Activated naive CD4-positive, alpha-beta T cell treated with anti-CD3 and anti-CD28 coated beads, Interleukin-2, amount 50 U/mL, for 72 hours (primary cell): ENCODE measurements around the gene WDR18. TPM values are rescaled to one million over a fixed set of nuclear protein-coding genes. Genes with fewer than 3 reads are reported as not detected.

Experiments used
- ATAC-seq, 2 donors: fragments of 150-1000 bp; cut with Tn5 transposase; 2 replicates each; pipeline ENCODE4 v1.10.0; 2021; ENCODE audit warnings: mild to moderate bottlenecking in 2 of 2, moderate library complexity in 2 of 2
- DNase-seq, 2 donors: peaks; one replicate each; pipeline ENCODE4 v3.0.0; 2021 to 2022; ENCODE audit warnings: low spot score in 2 of 2
- H3K27ac Mint-ChIP-seq, 2 donors: one replicate each; pipeline ENCODE4 v1.8.0; 2022; ENCODE audit warnings: mild to moderate bottlenecking in 2 of 2, mixed read lengths in 2 of 2
- H3K36me3 Mint-ChIP-seq, 2 donors: one replicate each; pipeline ENCODE4 v1.8.0; 2022; ENCODE audit warnings: mixed read lengths in 2 of 2
- H3K9me3 Mint-ChIP-seq, 2 donors: one replicate each; pipeline ENCODE4 v1.8.0; 2022; ENCODE audit warnings: mixed read lengths in 2 of 2
- total RNA-seq, 2 donors: library from RNA; stranded (reverse); gene quantifications; one replicate each; pipeline ENCODE4 v1.2.3, GENCODE V29; 2022

Gene WDR18
- total RNA-seq, 2 donors from 2014 or later, result 55.5 to 83.8 TPM

GRCh38 chr19:993361-993830 lies 9.3 kb downstream of the WDR18 start:
- DNase-seq (no peak), ATAC-seq (no peak)
- no peaks in the 10 kb centered on the region for H3K9me3 Mint-ChIP-seq
- H3K27ac Mint-ChIP-seq, result no peak overlapping the region
- no peaks in the 10 kb centered on the region for H3K36me3 Mint-ChIP-seq

GRCh38 chr19:993831-994393 lies 9.8 kb downstream of the WDR18 start:
- no peak overlapping the region for H3K27ac Mint-ChIP-seq
- no peaks in the 10 kb centered on the region for H3K9me3 Mint-ChIP-seq
- H3K36me3 Mint-ChIP-seq, result no peaks in the 10 kb centered on the region
- no peak for ATAC-seq
- DNase-seq, result no peak

- Mint-ChIP-seq H3K36me3 (no peaks in the 10 kb centered on the region), H3K27ac (no peak overlapping the region), H3K9me3 (no peaks in the 10 kb centered on the region)
- ATAC-seq, result no peak
- DNase-seq, result no peak
Observed at GRCh38 chr19:994516-994915, 10.4 kb downstream of the WDR18 start.

GRCh38 chr19:995051-995827 lies 11.1 kb downstream of the WDR18 start:
- no peak for ATAC-seq
- Mint-ChIP-seq H3K9me3 (no peaks in the 10 kb centered on the region), H3K27ac (no peak overlapping the region), H3K36me3 (no peaks in the 10 kb centered on the region)
- DNase-seq, result no peak

GRCh38 chr19:996051-996838 lies 12.1 kb downstream of the WDR18 start:
- H3K9me3 Mint-ChIP-seq, result no peaks in the 10 kb centered on the region
- H3K36me3 Mint-ChIP-seq, result no peaks in the 10 kb centered on the region
- ATAC-seq (peak; percentile 38 to 68), DNase-seq (peak in 1 of 2 donors; percentile 54)
- no peak overlapping the region for H3K27ac Mint-ChIP-seq

GRCh38 chr19:998064-998463 lies 13.9 kb downstream of the WDR18 start:
- ATAC-seq (no peak), DNase-seq (no peak)
- Mint-ChIP-seq H3K27ac (no peak overlapping the region), H3K36me3 (no peaks in the 10 kb centered on the region), H3K9me3 (no peaks in the 10 kb centered on the region)

GRCh38 chr19:999379-999719 lies 15.2 kb downstream of the WDR18 start:
- Mint-ChIP-seq H3K9me3 (no peaks in the 10 kb centered on the region), H3K27ac (no peak overlapping the region), H3K36me3 (no peaks in the 10 kb centered on the region)
- ATAC-seq (no peak), DNase-seq (no peak)

GRCh38 chr19:1000095-1000494 lies 15.9 kb downstream of the WDR18 start, which contains the start of gene GRIN3B:
GRIN3B (plus strand) TSS chr19:1000419; CDS start chr19:1000438, 19 bp downstream.
- Mint-ChIP-seq H3K27ac (no peak within 1 kb of the TSS), H3K36me3 (no peaks in the 10 kb centered on the region), H3K9me3 (no peaks in the 10 kb centered on the region)
- ATAC-seq (peak; percentile 50 to 64), DNase-seq (peak in 1 of 2 donors; percentile 73)

GRCh38 chr19:1000591-1001537 lies 16.7 kb downstream of the WDR18 start:
- DNase-seq (no peak), ATAC-seq (no peak)
- Mint-ChIP-seq H3K27ac (no peak overlapping the region), H3K36me3 (no peaks in the 10 kb centered on the region), H3K9me3 (no peaks in the 10 kb centered on the region)

GRCh38 chr19:1001538-1002166 lies 17.5 kb downstream of the WDR18 start:
- Mint-ChIP-seq H3K9me3 (no peaks in the 10 kb centered on the region), H3K36me3 (no peaks in the 10 kb centered on the region), H3K27ac (no peak overlapping the region)
- ATAC-seq (peak; percentile 67 to 74), DNase-seq (peak in 1 of 2 donors; percentile 89)

GRCh38 chr19:1002600-1002999 lies 18.5 kb downstream of the WDR18 start:
- Mint-ChIP-seq H3K36me3 (no peaks in the 10 kb centered on the region), H3K27ac (no peak overlapping the region), H3K9me3 (no peaks in the 10 kb centered on the region)
- DNase-seq (no peak), ATAC-seq (no peak)

GRCh38 chr19:1003283-1003682 lies 19.1 kb downstream of the WDR18 start:
- DNase-seq (no peak), ATAC-seq (no peak)
- Mint-ChIP-seq H3K27ac (no peak overlapping the region), H3K9me3 (no peaks in the 10 kb centered on the region), H3K36me3 (no peaks in the 10 kb centered on the region)

GRCh38 chr19:1004204-1004802 lies 20.2 kb downstream of the WDR18 start:
- H3K36me3 Mint-ChIP-seq, result no peaks in the 10 kb centered on the region
- DNase-seq, result no peak
- no peak for ATAC-seq
- H3K9me3 Mint-ChIP-seq, result no peaks in the 10 kb centered on the region
- no peak overlapping the region for H3K27ac Mint-ChIP-seq

- no peaks in the 10 kb centered on the region for H3K36me3 Mint-ChIP-seq
- DNase-seq (no peak), ATAC-seq (no peak)
- no peaks in the 10 kb centered on the region for H3K9me3 Mint-ChIP-seq
- H3K27ac Mint-ChIP-seq, result no peak overlapping the region
Observed at GRCh38 chr19:1004803-1005664, 20.9 kb downstream of the WDR18 start.
